Measurements from ENCODE around the gene C16orf92.

Gene C16orf92

DNA sequence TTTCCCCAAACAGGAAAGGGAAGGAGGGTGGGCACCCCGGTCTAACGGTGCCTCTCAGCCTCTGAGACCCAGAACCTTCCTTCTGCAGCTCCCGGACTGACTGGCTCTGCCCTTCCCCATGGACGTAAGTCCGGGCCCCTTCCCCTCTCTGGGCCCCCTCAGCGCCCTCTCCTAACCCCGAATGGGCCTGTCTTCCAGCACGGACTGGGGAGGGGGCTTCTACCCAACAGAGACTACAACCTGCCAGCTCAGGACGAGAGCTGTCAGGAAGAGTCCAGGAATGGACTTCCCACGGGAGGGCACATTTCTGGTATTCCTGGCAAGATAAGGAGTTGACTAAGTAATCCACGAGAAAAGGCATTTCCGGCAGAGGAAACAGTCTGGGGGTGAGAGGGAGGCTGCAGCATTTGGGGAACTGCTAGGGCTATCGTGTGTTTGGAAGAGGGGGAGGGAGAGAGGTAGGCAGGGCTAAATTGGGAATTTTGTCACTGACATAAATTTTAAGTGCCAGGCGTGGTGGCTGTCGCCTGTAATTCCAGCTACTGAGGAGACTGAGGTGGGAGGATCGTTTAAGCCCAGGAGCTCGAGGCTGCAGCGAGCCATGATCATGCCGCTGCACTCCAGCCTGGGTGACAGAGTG, 30.5 kb downstream of the C16orf92 start:
- Histone ChIP-seq H2AFZ (peak overlapping the region; percentile 92), H3K4me1 (peaks cover 15% of the 10 kb centered on the region), H3K27me3 (ENCODE audit: control insufficient read depth, insufficient read depth, low read length) (no peaks in the 10 kb centered on the region), H3K79me2 (no peaks in the 10 kb centered on the region), H3K4me3 (ENCODE audit: low read depth, low read length) (peak overlapping the region; percentile 77), H3K36me3 (ENCODE audit: control insufficient read depth, insufficient read depth, low read length) (no peaks in the 10 kb centered on the region), H3K27ac (peak overlapping the region; percentile 39), H3K4me2 (ENCODE audit: low read length) (peak overlapping the region; percentile 100), H3K9ac (no peak overlapping the region), H3K9me3 (ENCODE audit: control insufficient read depth, low read length) (no peaks in the 10 kb centered on the region)
- TF ChIP-seq, protein P1, sequence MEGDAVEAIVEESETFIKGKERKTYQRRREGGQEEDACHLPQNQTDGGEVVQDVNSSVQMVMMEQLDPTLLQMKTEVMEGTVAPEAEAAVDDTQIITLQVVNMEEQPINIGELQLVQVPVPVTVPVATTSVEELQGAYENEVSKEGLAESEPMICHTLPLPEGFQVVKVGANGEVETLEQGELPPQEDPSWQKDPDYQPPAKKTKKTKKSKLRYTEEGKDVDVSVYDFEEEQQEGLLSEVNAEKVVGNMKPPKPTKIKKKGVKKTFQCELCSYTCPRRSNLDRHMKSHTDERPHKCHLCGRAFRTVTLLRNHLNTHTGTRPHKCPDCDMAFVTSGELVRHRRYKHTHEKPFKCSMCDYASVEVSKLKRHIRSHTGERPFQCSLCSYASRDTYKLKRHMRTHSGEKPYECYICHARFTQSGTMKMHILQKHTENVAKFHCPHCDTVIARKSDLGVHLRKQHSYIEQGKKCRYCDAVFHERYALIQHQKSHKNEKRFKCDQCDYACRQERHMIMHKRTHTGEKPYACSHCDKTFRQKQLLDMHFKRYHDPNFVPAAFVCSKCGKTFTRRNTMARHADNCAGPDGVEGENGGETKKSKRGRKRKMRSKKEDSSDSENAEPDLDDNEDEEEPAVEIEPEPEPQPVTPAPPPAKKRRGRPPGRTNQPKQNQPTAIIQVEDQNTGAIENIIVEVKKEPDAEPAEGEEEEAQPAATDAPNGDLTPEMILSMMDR (IDR thresholded peaks at IDR 0.05) = no peak

DNA sequence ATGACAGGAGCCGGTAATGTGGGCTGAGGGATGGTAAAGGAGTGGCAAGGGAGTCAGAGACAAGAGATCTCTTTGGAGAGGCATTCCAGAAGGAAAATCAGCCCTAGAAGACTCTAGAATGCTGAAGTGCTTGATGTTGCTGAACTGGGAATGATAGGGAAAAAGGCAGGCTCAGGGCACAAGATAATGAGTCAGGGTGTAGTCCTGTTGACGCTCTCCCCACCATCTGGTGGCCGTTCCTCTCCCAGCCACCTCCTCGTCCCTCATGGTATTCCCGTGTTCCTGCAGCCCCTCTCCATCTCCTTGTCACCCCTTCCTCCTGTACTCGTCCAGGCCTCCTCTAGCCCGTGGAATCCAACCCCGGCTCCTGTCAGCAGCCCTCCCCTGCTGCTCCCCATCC, 31.5 kb downstream of the C16orf92 start:
- Histone ChIP-seq H3K27ac (no peak overlapping the region), H3K36me3 (ENCODE audit: control insufficient read depth, insufficient read depth, low read length) (no peaks in the 10 kb centered on the region), H3K27me3 (ENCODE audit: control insufficient read depth, insufficient read depth, low read length) (no peaks in the 10 kb centered on the region), H3K9me3 (ENCODE audit: control insufficient read depth, low read length) (no peaks in the 10 kb centered on the region), H3K4me2 (ENCODE audit: low read length) (peak overlapping the region; percentile 64), H3K4me3 (ENCODE audit: low read depth, low read length) (no peak overlapping the region), H2AFZ (no peak overlapping the region), H3K9ac (no peak overlapping the region), H3K79me2 (no peaks in the 10 kb centered on the region), H3K4me1 (peaks cover 15% of the 10 kb centered on the region)
- TF ChIP-seq, protein P1 (IDR thresholded peaks at IDR 0.05) = no peak

DNA sequence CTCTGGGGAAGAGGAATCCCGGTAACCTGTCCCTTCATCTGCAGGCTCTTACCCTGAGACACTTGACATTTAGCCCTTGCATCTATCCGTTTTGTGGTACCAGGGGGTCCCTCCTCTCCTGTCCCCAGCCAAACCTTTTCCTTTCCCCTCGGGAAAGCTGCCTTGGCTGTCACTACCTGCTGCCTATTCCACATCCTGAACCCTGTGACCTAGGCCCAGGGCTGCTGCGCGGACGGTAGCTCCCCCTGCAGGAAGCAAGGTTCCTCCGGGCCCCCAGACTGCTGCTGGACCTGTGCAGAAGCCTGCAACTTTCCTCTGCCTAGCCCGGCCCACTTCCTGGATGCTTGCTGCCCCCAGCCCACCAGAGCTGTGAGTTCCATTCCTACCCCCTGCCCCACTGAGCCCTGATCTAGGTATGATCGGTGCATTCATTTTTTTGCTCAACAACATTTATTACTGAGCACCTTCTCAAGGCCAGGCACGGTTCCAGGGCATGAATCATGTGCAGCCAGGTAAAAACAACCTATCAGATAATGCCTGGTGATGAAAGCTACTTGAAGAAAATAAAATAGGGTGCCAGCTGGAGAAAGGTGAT, 32.1 kb downstream of the C16orf92 start:
- Histone ChIP-seq H3K27me3 (ENCODE audit: control insufficient read depth, insufficient read depth, low read length) (no peaks in the 10 kb centered on the region), H3K27ac (peak overlapping the region; percentile 77), H3K36me3 (ENCODE audit: control insufficient read depth, insufficient read depth, low read length) (no peaks in the 10 kb centered on the region), H3K79me2 (no peaks in the 10 kb centered on the region), H3K4me2 (ENCODE audit: low read length) (peak overlapping the region; percentile 64), H3K9me3 (ENCODE audit: control insufficient read depth, low read length) (no peaks in the 10 kb centered on the region), H3K4me3 (ENCODE audit: low read depth, low read length) (peak overlapping the region; percentile 19), H3K9ac (no peak overlapping the region), H2AFZ (peak overlapping the region; percentile 35), H3K4me1 (peaks cover 15% of the 10 kb centered on the region)
- TF ChIP-seq, protein P1 (IDR thresholded peaks at IDR 0.05) = peak; percentile 68

DNA sequence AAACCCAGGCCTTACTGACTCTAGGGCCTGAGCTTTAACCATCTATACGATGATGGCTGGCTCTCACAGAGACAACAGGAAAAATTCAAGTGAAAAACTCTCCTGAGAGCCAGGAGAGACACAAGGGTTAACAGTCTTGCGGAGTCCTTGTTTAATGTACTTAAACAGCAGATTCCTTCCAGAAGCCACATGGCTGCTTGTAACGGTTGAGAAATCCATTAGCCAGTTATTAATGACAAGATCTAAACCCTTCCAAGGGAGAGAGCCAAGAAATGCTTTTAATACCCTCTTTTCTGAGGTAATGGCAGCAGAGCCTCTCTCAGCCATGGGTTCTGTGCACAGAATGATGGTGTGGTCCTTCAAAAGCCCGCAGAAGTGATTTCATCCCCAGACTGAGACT, 37.3 kb downstream of the C16orf92 start:
- Histone ChIP-seq H3K36me3 (ENCODE audit: control insufficient read depth, insufficient read depth, low read length) (no peaks in the 10 kb centered on the region), H3K9me3 (ENCODE audit: control insufficient read depth, low read length) (no peaks in the 10 kb centered on the region), H3K27ac (peak overlapping the region; percentile 61), H3K4me3 (ENCODE audit: low read depth, low read length) (no peak overlapping the region), H3K27me3 (ENCODE audit: control insufficient read depth, insufficient read depth, low read length) (no peaks in the 10 kb centered on the region), H3K4me2 (ENCODE audit: low read length) (peak overlapping the region; percentile 5), H3K4me1 (peaks cover 28% of the 10 kb centered on the region), H3K9ac (no peak overlapping the region), H3K79me2 (peaks cover 6% of the 10 kb centered on the region), H2AFZ (no peak overlapping the region)
- TF ChIP-seq, protein P1 (IDR thresholded peaks at IDR 0.05) = no peak
